ENCODE data around the gene TMEM151B.

DNA sequence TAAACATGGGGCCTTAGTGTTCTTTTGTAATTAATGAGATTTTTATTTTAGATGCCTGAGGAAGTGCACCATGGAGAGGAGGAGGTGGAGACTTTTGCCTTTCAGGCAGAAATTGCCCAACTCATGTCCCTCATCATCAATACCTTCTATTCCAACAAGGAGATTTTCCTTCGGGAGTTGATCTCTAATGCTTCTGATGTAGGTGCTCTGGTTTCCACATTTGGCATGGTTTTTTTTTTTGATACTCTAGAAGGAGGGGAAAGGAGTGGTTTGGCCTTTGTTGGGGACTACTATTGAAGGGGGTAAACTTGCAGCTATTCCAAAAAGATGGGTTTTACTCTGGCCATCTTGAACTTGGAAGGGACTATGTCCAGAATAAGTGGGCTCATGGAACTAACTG is 21.7 kb upstream of the TMEM151B start:
- TF ChIP-seq POLR2AphosphoS2 (IDR thresholded peaks at IDR 0.05; ENCODE audit: low read depth, low read length) (no peak), MBNL3 (CRISPR knock-in tag; conservative IDR thresholded peaks at IDR 0.05) (no peak), RFX5 (IDR thresholded peaks at IDR 0.05; ENCODE audit: low read depth, low read length) (no peak), TCF7 (IDR thresholded peaks at IDR 0.05; ENCODE audit: low read depth) (no peak), YY1 (IDR thresholded peaks at IDR 0.05; ENCODE audit: insufficient read depth, insufficient replicate concordance, low read depth, low read length) (no peak), POLR2AphosphoS5 (IDR thresholded peaks at IDR 0.05; ENCODE audit: low read depth, low read length) (no peak), FOSL2 (CRISPR knock-in tag; IDR thresholded peaks at IDR 0.05) (no peak), MXI1 (IDR thresholded peaks at IDR 0.05; ENCODE audit: borderline replicate concordance, low read depth, low read length) (no peak)
- TF ChIP-seq, protein P1, sequence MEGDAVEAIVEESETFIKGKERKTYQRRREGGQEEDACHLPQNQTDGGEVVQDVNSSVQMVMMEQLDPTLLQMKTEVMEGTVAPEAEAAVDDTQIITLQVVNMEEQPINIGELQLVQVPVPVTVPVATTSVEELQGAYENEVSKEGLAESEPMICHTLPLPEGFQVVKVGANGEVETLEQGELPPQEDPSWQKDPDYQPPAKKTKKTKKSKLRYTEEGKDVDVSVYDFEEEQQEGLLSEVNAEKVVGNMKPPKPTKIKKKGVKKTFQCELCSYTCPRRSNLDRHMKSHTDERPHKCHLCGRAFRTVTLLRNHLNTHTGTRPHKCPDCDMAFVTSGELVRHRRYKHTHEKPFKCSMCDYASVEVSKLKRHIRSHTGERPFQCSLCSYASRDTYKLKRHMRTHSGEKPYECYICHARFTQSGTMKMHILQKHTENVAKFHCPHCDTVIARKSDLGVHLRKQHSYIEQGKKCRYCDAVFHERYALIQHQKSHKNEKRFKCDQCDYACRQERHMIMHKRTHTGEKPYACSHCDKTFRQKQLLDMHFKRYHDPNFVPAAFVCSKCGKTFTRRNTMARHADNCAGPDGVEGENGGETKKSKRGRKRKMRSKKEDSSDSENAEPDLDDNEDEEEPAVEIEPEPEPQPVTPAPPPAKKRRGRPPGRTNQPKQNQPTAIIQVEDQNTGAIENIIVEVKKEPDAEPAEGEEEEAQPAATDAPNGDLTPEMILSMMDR (CRISPR knock-in tag; IDR thresholded peaks at IDR 0.05), result no peak

Measured in HepG2 (cell line).